Lung (tissue), 12 donors: ENCODE data around the gene MT1X. TPM values are rescaled to one million over a fixed set of nuclear protein-coding genes. Genes with fewer than 3 reads are reported as not detected.

ENCODE experiments used
- ATAC-seq: fragments of 200-7000 bp; cut with Tn5 transposase; one replicate; pipeline ENCODE4 v1.9.1; 2020; ENCODE audit warnings: moderate number of reproducible peaks; ENCODE audit not compliant: insufficient read depth, low FRiP score
- DNase-seq, 3 donors: peaks; one replicate each; pipeline ENCODE4 v3.0.0-alpha.2; 2013 to 2017
- H3K27ac ChIP-seq, 2 donors: one replicate each; pipeline ENCODE4 v1.5.1; 2013; ENCODE audit warnings: mild to moderate bottlenecking in 2 of 2, moderate library complexity in 2 of 2, control low read depth in 1 of 2, inconsistent platforms in 1 of 2, low read depth in 1 of 2, low read length in 1 of 2
- H3K27me3 ChIP-seq, 3 donors: one replicate each; pipeline ENCODE4 v1.5.1; 2013; ENCODE audit warnings: low read length in 2 of 3; ENCODE audit not compliant: control insufficient read depth in 3 of 3, insufficient read depth in 3 of 3
- H3K36me3 ChIP-seq, 4 donors: one replicate each; pipeline ENCODE4 v1.5.1; 2013; ENCODE audit warnings: low read length in 4 of 4, mild to moderate bottlenecking in 1 of 4, moderate library complexity in 1 of 4; ENCODE audit not compliant: control insufficient read depth in 4 of 4, insufficient read depth in 4 of 4
- H3K4me1 ChIP-seq, 5 donors: one replicate each; pipeline ENCODE4 v1.5.1; 2013; ENCODE audit warnings: low read length in 5 of 5, mild to moderate bottlenecking in 2 of 5, moderate library complexity in 1 of 5; ENCODE audit not compliant: control insufficient read depth in 5 of 5, insufficient read depth in 5 of 5
- H3K4me3 ChIP-seq: one replicate; pipeline ENCODE4 v1.5.1; 2013; ENCODE audit warnings: mild to moderate bottlenecking, control low read depth, moderate library complexity
- H3K9ac ChIP-seq, 2 donors: one replicate each; pipeline ENCODE4 v1.5.1; 2013; ENCODE audit warnings: low read length in 2 of 2, control low read depth in 1 of 2; ENCODE audit not compliant: insufficient read depth in 1 of 2
- H3K9me3 ChIP-seq, 4 donors: one replicate each; pipeline ENCODE4 v1.5.1; 2013; ENCODE audit warnings: low read length in 3 of 4, mild to moderate bottlenecking in 1 of 4, moderate library complexity in 1 of 4; ENCODE audit not compliant: control insufficient read depth in 4 of 4, insufficient read depth in 3 of 4
- CTCF ChIP-seq: IDR thresholded peaks from 2 replicates; pipeline ENCODE4 v1.5.1; 2012; ENCODE audit warnings: mild to moderate bottlenecking; ENCODE audit errors: control extremely low read depth, extremely low read depth
- WGBS, 2 donors: extraction: QIAGEN DNeasy Blood & Tissue Kit; methylation state at CpG; one replicate each; pipeline ENCODE4 v1.1.7; 2013; 5-methylcytosine and 5-hydroxymethylcytosine counted together
- polyA plus RNA-seq, 2 donors: library from polyadenylated mRNA; stranded (reverse); fragments of 200-250 nt; gene quantifications; one replicate each; pipeline ENCODE4 v1.2.1, GENCODE V29; 2013
- total RNA-seq, 2 donors: library from RNA; depleted of rRNA in 1 of 2; stranded (reverse); fragments of >200 nt in 1 of 2; gene quantifications; one replicate each; pipeline ENCODE4 v1.2.1, GENCODE V29; 2014 to 2021
- donor health status: control.
- donor health status: control.
- donor health status: Bipolar disorder and iron deficiency.
- donor health status: healthy.
- donor health status: DM: yes; HTN: yes; CAD: no.

Gene MT1X
- total and polyA plus RNA-seq, 4 donors = 39.3 to 989 (median 306) TPM

- 92 to 93% methylated on average over 3 of the region's 3 CpGs for WGBS, 2 donors
Measured at GRCh38 chr16:56724191-56724590, 41.9 kb downstream of the MT1X start.

GRCh38 chr16:56726283-56726682 lies 44.0 kb downstream of the MT1X start:
- DNase-seq = no peak
- ATAC-seq = no peak
- Histone ChIP-seq H3K4me3 (no peak overlapping the region), H3K36me3 (no peaks in the 10 kb centered on the region), H3K4me1 (peaks cover 0 to 19% (median 7%) of the 10 kb centered on the region in 5 donors), H3K27me3 (peaks cover 0 to 3% (median 0%) of the 10 kb centered on the region in 3 donors), H3K9me3 (peaks cover 0 to 3% (median 0%) of the 10 kb centered on the region in 4 donors), H3K27ac (no peak overlapping the region), H3K9ac (no peak overlapping the region)
- WGBS, 2 donors = 88 to 92% methylated on average over 2 of the region's 2 CpGs
- no peak for TF ChIP-seq CTCF

More at GRCh38 chr16:56724191-56724590, 41.9 kb downstream of the MT1X start:
- H3K4me1 ChIP-seq = peaks cover 0 to 9% (median 4%) of the 10 kb centered on the region in 5 donors
- H3K36me3 ChIP-seq = no peaks in the 10 kb centered on the region
- no peak for TF ChIP-seq CTCF
- DNase-seq = no peak
- H3K4me3 ChIP-seq = no peak overlapping the region
- peaks cover 0 to 3% (median 0%) of the 10 kb centered on the region in 4 donors for H3K9me3 ChIP-seq
- no peak overlapping the region for H3K27ac ChIP-seq
- no peak for ATAC-seq
- peaks cover 0 to 3% (median 0%) of the 10 kb centered on the region in 3 donors for H3K27me3 ChIP-seq
- no peak overlapping the region for H3K9ac ChIP-seq

GRCh38 chr16:56726926-56727325 lies 44.7 kb downstream of the MT1X start:
- ATAC-seq = no peak
- no peak for DNase-seq
- WGBS, 2 donors = 96 to 97% methylated on average over 6 of the region's 6 CpGs
- Histone ChIP-seq H3K4me1 (peaks cover 0 to 19% (median 7%) of the 10 kb centered on the region in 5 donors), H3K4me3 (no peak overlapping the region), H3K27me3 (peaks cover 0 to 3% (median 0%) of the 10 kb centered on the region in 3 donors), H3K27ac (no peak overlapping the region), H3K36me3 (no peaks in the 10 kb centered on the region), H3K9ac (no peak overlapping the region), H3K9me3 (peaks cover 0 to 3% (median 0%) of the 10 kb centered on the region in 4 donors)
- no peak for TF ChIP-seq CTCF

GRCh38 chr16:56728027-56728426 lies 45.8 kb downstream of the MT1X start:
- Histone ChIP-seq H3K4me3 (no peak overlapping the region), H3K36me3 (no peaks in the 10 kb centered on the region), H3K9me3 (no peaks in the 10 kb centered on the region), H3K27ac (no peak overlapping the region), H3K27me3 (no peaks in the 10 kb centered on the region), H3K4me1 (peaks cover 0 to 19% (median 7%) of the 10 kb centered on the region in 5 donors), H3K9ac (no peak overlapping the region)
- ATAC-seq (no peak), DNase-seq (no peak)
- TF ChIP-seq CTCF = no peak
- 96 to 100% methylated on average over 1 of the region's 1 CpG for WGBS, 2 donors
